HG02610 (cell line): ENCODE results near the gene TLX3.

Experiments used
- ATAC-seq: cut with Tn5 transposase; IDR thresholded peaks from one replicate; pipeline ENCODE4 v1.9.1; 2021; ENCODE audit warnings: mild to moderate bottlenecking, moderate library complexity; ENCODE audit not compliant: unreplicated experiment

Gene TLX3

GRCh38 chr5:171300358-171300757 lies 8.7 kb upstream of the TLX3 start:
- no peak for ATAC-seq

DNA sequence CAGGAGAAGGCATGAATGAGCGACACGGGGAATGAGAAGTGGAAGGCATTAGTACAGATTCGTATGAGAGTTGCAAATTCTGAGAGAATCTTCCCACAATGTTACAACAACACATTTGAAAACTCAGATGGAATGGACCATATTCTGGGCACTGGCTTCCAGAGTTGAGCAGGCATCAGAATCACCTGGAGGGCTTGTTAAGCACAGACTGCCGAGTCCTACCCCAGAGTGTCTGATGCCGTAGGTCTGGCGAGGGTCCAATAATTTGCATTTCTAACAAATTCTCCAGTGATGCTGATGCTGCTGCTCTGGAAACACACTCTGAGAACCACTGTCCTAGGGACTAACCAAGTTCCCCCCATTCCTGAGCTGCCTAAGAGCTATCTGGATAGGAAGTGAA lies 2.9 kb upstream of the TLX3 start:
- ATAC-seq: no peak

GRCh38 chr5:171306781-171307591 lies 2.1 kb upstream of the TLX3 start:
- ATAC-seq: no peak

- no peak for ATAC-seq
Observed at GRCh38 chr5:171307789-171308452, 1.1 kb upstream of the TLX3 start.

DNA sequence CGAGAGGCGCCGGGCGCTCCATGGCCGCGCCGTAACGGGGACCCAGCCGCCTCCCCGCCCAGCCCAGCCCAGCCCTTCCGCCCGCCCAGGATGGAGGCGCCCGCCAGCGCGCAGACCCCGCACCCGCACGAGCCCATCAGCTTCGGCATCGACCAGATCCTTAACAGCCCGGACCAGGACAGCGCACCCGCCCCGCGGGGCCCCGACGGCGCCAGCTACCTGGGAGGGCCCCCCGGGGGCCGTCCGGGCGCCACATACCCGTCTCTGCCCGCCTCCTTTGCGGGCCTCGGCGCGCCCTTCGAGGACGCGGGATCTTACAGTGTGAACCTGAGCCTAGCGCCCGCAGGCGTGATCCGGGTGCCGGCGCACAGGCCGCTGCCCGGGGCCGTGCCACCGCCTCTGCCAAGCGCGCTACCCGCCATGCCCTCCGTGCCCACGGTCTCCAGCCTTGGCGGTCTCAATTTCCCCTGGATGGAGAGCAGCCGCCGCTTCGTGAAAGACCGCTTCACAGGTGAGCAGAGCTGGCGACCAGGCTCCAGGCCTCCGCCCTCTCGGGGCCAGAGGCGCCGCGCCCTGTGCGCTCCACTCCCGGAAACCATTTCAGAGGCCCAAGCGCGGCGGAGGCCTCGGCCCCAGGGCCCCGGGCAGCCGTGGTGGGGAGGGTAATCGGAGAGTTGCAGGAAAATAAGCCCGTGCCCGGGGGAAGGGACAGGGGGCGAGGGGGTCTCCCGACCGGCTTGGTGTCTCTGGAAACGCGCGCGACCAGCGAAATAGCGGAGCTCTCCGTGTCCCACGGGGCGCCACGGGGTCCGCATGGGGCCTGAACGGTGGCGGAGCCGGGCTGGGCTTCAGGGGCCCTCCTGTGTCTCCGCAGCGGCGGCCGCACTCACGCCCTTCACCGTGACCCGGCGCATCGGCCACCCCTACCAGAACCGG lies 496 bp downstream of the TLX3 start:
- no peak for ATAC-seq

- no peak for ATAC-seq
Observed at GRCh38 chr5:171310212-171310818, 1.3 kb downstream of the TLX3 start.

DNA sequence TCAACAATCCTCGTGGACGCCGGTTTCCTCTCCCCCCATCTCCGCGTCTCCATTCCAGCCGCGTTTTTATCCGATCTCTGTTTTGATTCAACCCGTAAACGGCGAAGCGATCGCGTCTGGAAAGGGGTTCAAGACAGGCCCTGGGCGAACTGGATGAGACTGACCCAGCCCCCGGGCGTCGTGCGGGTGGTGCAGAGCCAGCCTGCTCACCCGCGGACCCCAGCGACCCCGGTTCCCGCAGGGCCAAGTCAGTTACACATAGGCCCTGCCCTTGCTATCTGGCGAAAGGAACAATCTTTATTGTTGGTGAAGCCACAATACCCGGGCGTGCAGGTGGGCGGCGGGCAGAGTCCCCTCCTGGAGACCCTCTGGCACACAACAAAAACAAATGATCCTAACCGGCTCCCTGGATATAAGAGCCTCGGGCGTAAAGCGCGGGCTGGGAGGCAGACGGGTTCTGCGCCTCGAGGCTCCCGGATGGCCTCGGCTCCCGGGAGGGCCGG lies 1.8 kb downstream of the TLX3 start:
- ATAC-seq: no peak

- no peak for ATAC-seq
Observed at GRCh38 chr5:171311322-171312077, 2.5 kb downstream of the TLX3 start.

GRCh38 chr5:171312129-171312974 lies 3.3 kb downstream of the TLX3 start:
- no peak for ATAC-seq

GRCh38 chr5:171313481-171314206 lies 4.6 kb downstream of the TLX3 start:
- no peak for ATAC-seq

- no peak for ATAC-seq
Observed at GRCh38 chr5:171314728-171315385, 5.8 kb downstream of the TLX3 start.

GRCh38 chr5:171315386-171315891 lies 6.4 kb downstream of the TLX3 start:
- no peak for ATAC-seq

DNA sequence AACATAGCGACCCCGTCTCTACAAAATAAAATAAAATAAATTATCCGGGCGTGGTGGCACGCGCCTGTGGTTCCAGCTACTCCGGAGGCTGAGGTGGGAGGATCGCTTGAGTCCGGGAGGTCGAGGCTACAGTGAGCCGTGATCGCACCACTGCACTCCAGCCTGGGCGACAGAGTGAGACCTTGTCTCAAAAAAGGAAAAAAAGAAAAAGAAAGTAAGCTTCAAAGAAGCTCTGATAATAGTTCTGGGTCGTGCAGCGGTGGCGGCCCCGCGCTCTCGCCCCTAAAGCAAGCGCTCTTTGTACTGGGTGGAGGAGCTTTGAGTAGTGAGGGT lies 6.8 kb downstream of the TLX3 start:
- no peak for ATAC-seq

DNA sequence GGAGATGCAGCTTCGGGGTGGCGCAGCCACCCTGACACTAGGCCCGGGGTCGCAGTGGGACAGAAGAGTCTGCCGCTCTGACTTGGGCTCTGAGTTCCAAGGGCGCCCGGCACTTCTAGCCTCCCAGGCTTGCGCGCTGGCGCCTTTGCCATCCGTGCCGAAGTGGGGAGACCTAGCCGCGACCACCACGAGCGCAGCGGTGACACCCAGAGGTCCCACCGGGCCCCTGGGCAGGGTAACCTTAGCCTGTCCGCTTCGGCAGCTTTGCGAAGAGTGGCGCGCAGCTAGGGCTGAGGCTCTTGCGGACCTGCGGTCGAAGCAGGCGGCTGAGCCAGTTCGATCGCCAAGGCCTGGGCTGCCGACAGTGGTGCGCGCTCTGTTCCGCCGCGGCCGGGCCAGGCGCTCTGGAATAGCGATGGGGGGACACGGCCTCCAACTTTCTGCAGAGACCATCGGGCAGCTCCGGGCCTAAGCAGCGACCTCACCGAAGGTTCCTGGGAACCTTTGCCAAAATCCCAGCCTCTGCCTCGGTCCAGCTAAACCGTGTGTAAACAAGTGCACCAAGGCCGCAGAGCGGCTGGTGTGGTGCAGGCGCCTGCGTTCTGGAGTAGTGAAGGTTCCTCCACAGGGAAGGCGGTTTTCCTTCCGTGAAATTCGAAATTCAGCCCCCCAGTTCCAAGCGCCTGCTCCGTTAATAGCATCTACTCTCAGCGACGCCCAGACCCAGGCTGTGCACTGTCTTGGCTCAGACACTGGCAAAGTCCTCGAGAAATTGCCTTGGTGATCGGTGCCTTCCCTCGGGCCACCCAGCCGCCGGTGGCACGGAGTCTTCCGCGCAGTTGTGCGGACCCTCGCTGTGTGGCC lies 7.4 kb downstream of the TLX3 start:
- ATAC-seq: no peak

GRCh38 chr5:171317230-171317629 lies 8.2 kb downstream of the TLX3 start:
- ATAC-seq: no peak

GRCh38 chr5:171318026-171318425 lies 9.0 kb downstream of the TLX3 start:
- no peak for ATAC-seq

GRCh38 chr5:171321447-171321846 lies 12.4 kb downstream of the TLX3 start:
- no peak for ATAC-seq
